Sigmoid colon (tissue), 4 donors: Measurements from ENCODE around the gene ARHGAP33.

ENCODE experiments used
- CTCF ChIP-seq, 4 experiments: fragments of 450-650 bp in 3 of 4; fragments of 200-600 bp in 1 of 4; IDR thresholded peaks; one replicate each; pipeline ENCODE4 v1.5.1; 2016 to 2019; ENCODE audit warnings: antibody characterized with exemption in 4 of 4, mild to moderate bottlenecking in 3 of 4, moderate library complexity in 2 of 4
- EP300 ChIP-seq, 4 donors: sonication (generic); formaldehyde crosslinking; IDR thresholded peaks; one replicate each; pipeline ENCODE4 v1.6.1; 2017; ENCODE audit warnings: antibody characterized with exemption in 4 of 4
- POLR2A ChIP-seq, 2 donors: fragments of 450-650 bp; IDR thresholded peaks; one replicate each; pipeline ENCODE4 v1.6.1; 2016; ENCODE audit warnings: antibody characterized with exemption in 2 of 2, mild to moderate bottlenecking in 2 of 2, moderate library complexity in 2 of 2
- POLR2AphosphoS5 ChIP-seq, 4 donors: sonication (generic); formaldehyde crosslinking; IDR thresholded peaks; one replicate each; pipeline ENCODE4 v1.6.1; 2017; ENCODE audit warnings: antibody characterized with exemption in 4 of 4

DNA sequence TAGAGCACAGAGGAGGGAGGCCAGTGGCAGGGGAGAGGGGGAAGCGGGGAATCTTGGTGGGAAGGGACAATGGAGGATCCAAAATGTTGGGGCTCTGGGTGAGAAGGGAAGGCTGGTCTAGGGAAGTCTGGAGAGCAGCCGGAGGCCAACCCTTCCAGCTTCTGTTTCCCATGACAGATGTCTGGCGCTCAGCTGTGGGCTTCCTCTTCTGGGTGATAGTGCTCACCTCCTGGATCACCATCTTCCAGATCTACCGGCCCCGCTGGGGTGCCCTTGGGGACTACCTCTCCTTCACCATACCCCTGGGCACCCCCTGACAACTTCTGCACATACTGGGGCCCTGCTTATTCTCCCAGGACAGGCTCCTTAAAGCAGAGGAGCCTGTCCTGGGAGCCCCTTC is 28.8 kb upstream of the ARHGAP33 start:
- TF ChIP-seq EP300 (IDR thresholded peaks at IDR 0.05) (no peak), POLR2A (IDR thresholded peaks at IDR 0.05) (no peak), CTCF (IDR thresholded peaks at IDR 0.05) (no peak), POLR2AphosphoS5 (IDR thresholded peaks at IDR 0.05) (no peak)
